GDM1 (cell line): ENCODE data around the gene KIAA1217.

Experiments used
- DNase-seq: peaks from one replicate; lab custom pipeline; 2025; lab: John Stamatoyannopoulos, UW

KIAA1217 gene

DNA sequence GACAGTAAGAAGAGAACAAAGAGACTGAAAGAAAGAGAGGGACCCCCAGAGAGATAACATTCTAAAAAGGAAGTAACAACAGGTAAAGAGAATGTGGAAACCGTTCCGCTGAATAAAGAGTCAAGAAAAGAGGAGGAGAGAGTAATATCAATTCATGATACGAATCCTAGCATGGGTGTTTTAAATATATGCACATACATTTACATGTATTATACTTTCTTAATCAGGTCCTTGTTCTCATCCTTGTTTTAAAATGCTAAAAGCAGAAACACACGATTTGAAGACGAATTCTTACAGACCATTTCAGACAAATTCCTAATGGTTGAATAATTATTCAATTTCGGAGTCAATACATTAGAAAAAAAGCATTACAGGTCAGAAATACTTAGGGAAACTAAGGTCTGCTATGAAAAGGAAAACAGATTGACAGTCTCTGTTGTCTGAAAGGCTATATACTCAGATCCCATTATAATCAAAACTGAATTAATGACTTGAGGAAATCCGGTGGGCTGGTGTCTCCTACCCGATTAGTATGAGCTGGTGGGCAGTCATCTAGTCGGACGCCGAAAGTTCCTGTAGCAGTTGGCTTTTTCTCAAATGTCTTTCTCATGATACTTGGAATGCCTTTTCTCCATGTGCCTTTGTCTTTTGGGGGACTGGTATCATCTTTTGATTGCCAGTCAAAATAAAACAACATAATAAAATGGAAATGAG lies 387.4 kb downstream of the KIAA1217 start:
- no peak for DNase-seq

DNA sequence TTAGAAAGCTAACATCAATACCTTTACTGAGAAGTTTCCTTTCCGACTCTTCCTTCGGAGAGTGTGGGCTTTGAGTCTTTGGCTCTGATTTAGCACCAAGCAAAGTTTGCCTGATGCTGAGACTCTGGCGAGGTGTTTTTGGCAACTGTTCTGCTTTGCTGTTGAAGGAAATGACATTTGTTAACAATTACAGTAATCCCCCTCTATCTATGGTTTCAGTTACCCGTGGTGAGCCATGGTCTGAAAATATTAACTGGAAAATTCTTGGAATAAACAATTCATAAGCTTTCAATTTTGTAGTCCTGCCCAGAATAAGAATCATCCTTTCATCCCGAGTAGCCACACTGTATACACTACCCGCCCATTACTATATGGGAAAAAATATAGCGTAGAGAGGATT lies 388.5 kb downstream of the KIAA1217 start:
- DNase-seq: no peak
